Measurements from ENCODE around the gene PCNX2.

The PCNX2 gene

DNA sequence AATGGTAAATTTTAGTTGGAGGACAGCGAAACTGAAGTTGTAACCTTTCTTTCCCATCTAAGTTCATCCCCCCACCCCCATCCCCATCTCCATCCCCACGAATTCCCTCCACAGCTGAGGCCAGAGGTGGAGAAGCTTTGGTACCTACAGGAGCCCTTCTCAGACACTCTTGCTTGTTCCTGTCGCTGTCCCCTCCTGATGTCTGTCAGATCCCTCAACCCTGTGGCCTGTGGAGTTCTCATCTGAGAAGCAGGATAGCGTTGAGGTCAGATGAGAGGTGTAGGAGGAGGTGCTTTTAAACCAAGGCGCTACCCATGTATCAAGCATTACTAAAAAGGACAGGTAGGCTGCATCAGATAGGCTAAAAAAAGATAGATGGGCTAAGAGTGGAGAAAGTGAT, 344.3 kb downstream of the PCNX2 start:
- peak; percentile 29 for DNase-seq (ENCODE audit: low read depth)
- TF ChIP-seq CTCF (IDR thresholded peaks at IDR 0.05; ENCODE audit: insufficient read depth, low read depth, low read length, missing control alignments) = no peak
- H3K4me3 ChIP-seq (ENCODE audit: low read length) = peak overlapping the region; percentile 86

DNA sequence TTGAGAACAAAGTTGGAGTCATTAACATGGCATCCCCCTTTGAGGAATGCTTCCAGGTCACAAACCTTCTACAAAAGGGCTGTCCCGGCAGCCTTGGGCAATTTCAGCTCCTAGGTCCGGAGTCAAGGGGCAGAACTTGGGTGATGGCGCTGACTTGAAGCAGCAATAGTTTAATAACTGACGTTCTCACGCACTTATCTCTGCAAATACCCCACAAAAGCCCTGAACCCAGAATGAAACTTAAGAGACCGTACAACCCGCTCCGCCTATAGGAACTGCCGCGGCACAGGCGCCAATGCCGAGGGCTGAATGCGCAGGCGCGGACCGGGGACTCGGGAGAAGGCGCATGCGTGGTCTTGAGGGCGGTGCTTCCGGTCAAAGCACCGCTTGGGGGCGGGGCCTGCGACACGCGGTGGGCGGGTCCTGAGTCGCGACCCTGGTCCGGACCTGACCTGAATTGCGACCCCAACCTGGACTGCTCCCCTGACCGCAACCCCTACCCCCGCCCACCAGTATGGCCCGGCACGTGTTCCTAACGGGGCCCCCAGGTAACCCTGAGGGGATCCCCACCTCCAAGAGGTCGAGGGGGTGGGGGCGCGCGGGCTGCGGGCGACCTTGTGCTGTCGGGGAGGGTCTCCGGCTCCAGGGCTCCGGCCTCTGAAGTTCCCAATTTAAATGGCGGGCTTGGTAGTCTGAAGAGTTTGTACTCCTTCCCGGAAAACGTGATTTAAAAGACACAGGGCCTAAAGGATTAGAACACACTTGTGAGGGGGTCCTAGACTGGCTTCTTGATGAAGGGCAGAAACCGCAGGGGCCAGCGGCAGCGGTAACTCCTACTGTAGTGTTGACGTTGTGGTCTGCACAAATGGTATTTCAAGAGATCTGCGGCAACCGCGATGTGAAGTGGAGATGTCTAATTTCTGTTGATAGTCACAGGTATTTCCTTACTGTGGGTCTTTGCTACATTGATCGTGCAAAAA, 345.0 kb downstream of the PCNX2 start, which contains the start of gene NTPCR:
Gene NTPCR, plus strand, starts transcription at position 415 of the 980 bp plus-strand sequence. Its CDS starts 100 bp downstream, at position 515.
- peak within 1 kb of the TSS; percentile 86 for H3K4me3 ChIP-seq (ENCODE audit: low read length)
- DNase-seq (ENCODE audit: low read depth) = peak; percentile 91
- TF ChIP-seq CTCF (IDR thresholded peaks at IDR 0.05; ENCODE audit: insufficient read depth, low read depth, low read length, missing control alignments) = peak; percentile 33

DNA sequence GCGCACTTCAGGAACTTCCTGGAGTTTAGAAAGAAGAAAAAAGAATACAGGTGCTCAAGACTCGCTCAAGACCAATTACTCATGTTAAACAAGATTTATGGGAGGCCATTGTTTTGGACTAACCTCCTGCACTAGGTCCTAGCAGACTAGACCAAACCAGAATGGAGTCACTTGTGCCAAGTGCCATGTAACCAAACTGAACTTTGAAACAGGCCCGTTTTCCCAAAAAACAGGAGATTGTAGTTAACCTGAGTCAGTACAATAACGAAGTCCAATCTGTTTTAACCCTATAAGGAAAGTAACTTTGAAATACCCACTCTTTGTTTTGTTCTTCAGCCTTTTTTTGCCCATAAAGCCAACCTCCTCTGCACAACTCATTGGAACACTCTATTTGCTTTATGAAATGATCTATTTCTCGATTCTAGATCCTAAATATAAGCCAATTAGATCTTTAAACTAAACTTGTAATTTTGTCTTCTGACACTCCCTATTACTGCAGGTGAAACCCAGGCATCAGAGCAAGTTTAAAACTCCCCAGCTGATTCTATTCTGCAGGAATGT, 345.8 kb downstream of the PCNX2 start:
- DNase-seq (ENCODE audit: low read depth) = no peak
- TF ChIP-seq CTCF (IDR thresholded peaks at IDR 0.05; ENCODE audit: insufficient read depth, low read depth, low read length, missing control alignments) = no peak
- peak overlapping the region; percentile 86 for H3K4me3 ChIP-seq (ENCODE audit: low read length)

GRCh38 chr1:232944347-232944746, 351.2 kb downstream of the PCNX2 start:
- DNase-seq (ENCODE audit: low read depth) = no peak
- H3K4me3 ChIP-seq (ENCODE audit: low read length) = no peak overlapping the region

DNA sequence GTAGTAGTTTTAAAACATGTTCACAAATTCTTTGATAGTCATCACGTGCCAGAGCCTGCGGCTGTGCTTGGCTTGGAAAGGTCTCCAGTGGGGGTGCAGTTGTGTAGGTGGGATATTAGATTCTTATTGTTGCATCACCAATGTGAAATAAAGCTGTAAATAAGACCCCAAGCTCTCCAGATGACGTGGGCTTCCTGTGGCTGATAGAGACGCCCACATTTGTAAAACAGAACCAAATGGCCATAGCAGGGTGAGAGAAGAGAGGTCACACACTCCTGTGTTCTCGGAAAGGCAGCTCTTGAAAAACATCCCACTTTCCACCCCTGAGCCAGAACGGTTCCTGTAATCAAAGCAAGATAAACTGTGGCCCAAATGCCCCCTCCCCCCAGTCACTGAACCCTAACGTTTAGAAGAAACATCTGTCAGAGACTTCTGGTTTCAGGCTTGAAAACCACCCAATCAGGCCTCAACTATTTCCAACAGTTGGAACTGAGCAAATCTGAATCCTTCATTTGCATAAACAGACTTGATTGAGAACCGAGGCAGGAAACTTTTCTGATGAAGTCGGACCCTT, 351.8 kb downstream of the PCNX2 start:
- no peak overlapping the region for H3K4me3 ChIP-seq (ENCODE audit: low read length)
- DNase-seq (ENCODE audit: low read depth) = no peak

More at GRCh38 chr1:232944347-232944746, 351.2 kb downstream of the PCNX2 start:
- TF ChIP-seq CTCF (IDR thresholded peaks at IDR 0.05; ENCODE audit: insufficient read depth, low read depth, low read length, missing control alignments) = no peak

More for the DNA sequence above, 351.8 kb downstream of the PCNX2 start:
- TF ChIP-seq CTCF (IDR thresholded peaks at IDR 0.05; ENCODE audit: insufficient read depth, low read depth, low read length, missing control alignments) = no peak

Data from epithelial cell of esophagus (primary cell).